CD4-positive, alpha-beta T cell treated with Interleukin-6 at 100 ng/mL for 8 hours (primary cell): ENCODE results near the gene TREML2.

Source experiments
- DNase-seq: peaks from one replicate; pipeline ENCODE4 v3.0.0-alpha.2; 2020; ENCODE audit warnings: mixed read lengths, low spot score

The TREML2 gene

DNA sequence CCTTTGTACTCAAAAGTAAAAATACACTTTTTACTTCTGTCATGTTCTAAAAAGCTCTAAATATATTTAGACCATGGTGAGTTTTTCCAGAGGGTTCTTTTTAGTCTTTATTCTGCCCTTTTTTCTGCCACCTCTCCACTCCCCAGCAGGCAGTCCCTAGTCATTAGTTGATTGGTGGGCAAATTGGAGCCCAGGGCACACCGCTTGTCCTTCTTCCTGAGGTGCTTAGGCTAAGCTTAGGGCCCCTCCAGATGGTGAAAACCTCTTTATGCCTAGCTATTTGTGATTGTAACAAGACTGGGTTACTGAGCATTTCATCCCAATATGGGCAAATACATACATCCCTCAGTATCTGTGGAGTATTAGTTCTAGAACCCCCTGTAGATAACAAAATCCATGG, 53.0 kb downstream of the TREML2 start:
- no peak for DNase-seq
